PC-3 (cell line): ENCODE measurements around the gene PTPN3. TPM values are rescaled to one million over a fixed set of nuclear protein-coding genes. Genes with fewer than 3 reads are reported as not detected.
A peak's percentile ranks its signal among the peaks of the same experiment; 100 is the strongest.

Experiments
- ATAC-seq: fragments of 200-7000 bp; cut with Tn5 transposase; 2 replicates; pipeline ENCODE4 v1.9.1; 2020; ENCODE audit warnings: mild to moderate bottlenecking, moderate library complexity
- BruUV-seq: library from RNA; stranded (reverse); fragments of 400-500 nt; replicated peaks from 2 replicates; lab custom pipeline; 2021; lab: Mats Ljungman, UMichigan
- CTCF ChIA-PET: fragments of 300-600 bp; sonication (Branson Sonifier 250); formaldehyde crosslinking; loops from one replicate; lab custom pipeline; 2022; ENCODE audit warnings: antibody characterized with exemption; lab: Charles Lee
- POLR2A ChIA-PET: fragments of 300-600 bp; sonication (Branson Sonifier 250); formaldehyde crosslinking; loops from one replicate; lab custom pipeline; 2022; ENCODE audit warnings: antibody characterized with exemption; ENCODE audit not compliant: unreplicated experiment; lab: Charles Lee
- DNase-seq: peaks from one replicate; pipeline ENCODE4 v3.0.0-alpha.2; 2015
- H2AFZ ChIP-seq: fragments of 300-600 bp; sonication (generic); 2 replicates; pipeline ENCODE4 v1.6.0; 2016; ENCODE audit warnings: antibody characterized with exemption, low read length
- H3F3A ChIP-seq: fragments of 300-600 bp; sonication (generic); one replicate; pipeline ENCODE4 v1.6.0; 2017; ENCODE audit warnings: antibody characterized with exemption, low read length, control low read depth, mild to moderate bottlenecking; ENCODE audit not compliant: unreplicated experiment
- H3K27ac ChIP-seq: fragments of 300-600 bp; sonication (generic); 2 replicates; pipeline ENCODE4 v1.5.1; 2016; ENCODE audit warnings: mild to moderate bottlenecking, low read length
- H3K27me3 ChIP-seq: fragments of 300-600 bp; sonication (generic); 2 replicates; pipeline ENCODE4 v1.6.1; 2016; ENCODE audit warnings: low read length, mixed read lengths
- H3K36me3 ChIP-seq: fragments of 300-600 bp; sonication (generic); 2 replicates; pipeline ENCODE4 v1.6.1; 2016; ENCODE audit warnings: low read depth, mixed run types, low read length, mixed read lengths
- H3K4me1 ChIP-seq: fragments of 300-600 bp; sonication (generic); 2 replicates; pipeline ENCODE4 v1.5.1; 2016; ENCODE audit warnings: low read length; ENCODE audit not compliant: insufficient read depth
- H3K4me2 ChIP-seq: fragments of 300-600 bp; sonication (generic); 2 replicates; pipeline ENCODE4 v1.6.0; 2016; ENCODE audit warnings: low read length
- H3K4me3 ChIP-seq: fragments of 300-600 bp; sonication (generic); 2 replicates; pipeline ENCODE4 v1.5.1; 2016; ENCODE audit warnings: mild to moderate bottlenecking, low read length, mixed read lengths
- H3K79me2 ChIP-seq: fragments of 300-600 bp; sonication (generic); 2 replicates; pipeline ENCODE4 v1.6.1; 2017; ENCODE audit warnings: low read length, mixed read lengths
- H3K9ac ChIP-seq: fragments of 300-600 bp; sonication (generic); 2 replicates; pipeline ENCODE4 v1.6.0; 2016; ENCODE audit warnings: mild to moderate bottlenecking, low read length
- H3K9me2 ChIP-seq: fragments of 300-600 bp; sonication (generic); replicated peaks from 2 replicates; pipeline ENCODE4 v1.6.1; 2016; ENCODE audit warnings: mixed run types, low read length, mixed read lengths
- H3K9me3 ChIP-seq: fragments of 300-600 bp; sonication (generic); 2 replicates; pipeline ENCODE4 v1.6.1; 2016; ENCODE audit warnings: low read length, mixed read lengths
- H4K20me1 ChIP-seq: fragments of 300-600 bp; sonication (generic); 2 replicates; pipeline ENCODE4 v1.6.1; 2016; ENCODE audit warnings: low read length, mixed read lengths
- EZH2 ChIP-seq: fragments of 300-600 bp; sonication (generic); IDR thresholded peaks from one replicate; pipeline ENCODE4 v1.6.1; 2017; ENCODE audit warnings: antibody characterized with exemption, mild to moderate bottlenecking, low read length; ENCODE audit not compliant: unreplicated experiment
- EZH2phosphoT487 ChIP-seq: fragments of 300-600 bp; sonication (generic); IDR thresholded peaks from 2 replicates; pipeline ENCODE4 v1.6.1; 2018; ENCODE audit warnings: mild to moderate bottlenecking, antibody characterized with exemption, low read length, borderline replicate concordance
- intact Hi-C: fragments of 100-400 bp; cut with micrococcal nuclease; formaldehyde crosslinking; loops from 2 replicates; pipeline ENCODE4 v1.9.0; 2023
- total RNA-seq: library from RNA; depleted of rRNA; stranded (reverse); fragments of >200 nt; gene quantifications from 2 replicates; pipeline ENCODE4 v1.2.3, GENCODE V29; 2014
- TF ChIP-seq, protein P1 (sequence below): fragments of 300-600 bp; sonication (generic); conservative IDR thresholded peaks from 2 replicates; pipeline ENCODE4 v1.5.1; 2017; ENCODE audit warnings: antibody characterized with exemption, low read depth, mild to moderate bottlenecking, low read length

PTPN3 gene
- total RNA-seq, 1 experiment from 2014 or later, result 8.4 TPM

DNA sequence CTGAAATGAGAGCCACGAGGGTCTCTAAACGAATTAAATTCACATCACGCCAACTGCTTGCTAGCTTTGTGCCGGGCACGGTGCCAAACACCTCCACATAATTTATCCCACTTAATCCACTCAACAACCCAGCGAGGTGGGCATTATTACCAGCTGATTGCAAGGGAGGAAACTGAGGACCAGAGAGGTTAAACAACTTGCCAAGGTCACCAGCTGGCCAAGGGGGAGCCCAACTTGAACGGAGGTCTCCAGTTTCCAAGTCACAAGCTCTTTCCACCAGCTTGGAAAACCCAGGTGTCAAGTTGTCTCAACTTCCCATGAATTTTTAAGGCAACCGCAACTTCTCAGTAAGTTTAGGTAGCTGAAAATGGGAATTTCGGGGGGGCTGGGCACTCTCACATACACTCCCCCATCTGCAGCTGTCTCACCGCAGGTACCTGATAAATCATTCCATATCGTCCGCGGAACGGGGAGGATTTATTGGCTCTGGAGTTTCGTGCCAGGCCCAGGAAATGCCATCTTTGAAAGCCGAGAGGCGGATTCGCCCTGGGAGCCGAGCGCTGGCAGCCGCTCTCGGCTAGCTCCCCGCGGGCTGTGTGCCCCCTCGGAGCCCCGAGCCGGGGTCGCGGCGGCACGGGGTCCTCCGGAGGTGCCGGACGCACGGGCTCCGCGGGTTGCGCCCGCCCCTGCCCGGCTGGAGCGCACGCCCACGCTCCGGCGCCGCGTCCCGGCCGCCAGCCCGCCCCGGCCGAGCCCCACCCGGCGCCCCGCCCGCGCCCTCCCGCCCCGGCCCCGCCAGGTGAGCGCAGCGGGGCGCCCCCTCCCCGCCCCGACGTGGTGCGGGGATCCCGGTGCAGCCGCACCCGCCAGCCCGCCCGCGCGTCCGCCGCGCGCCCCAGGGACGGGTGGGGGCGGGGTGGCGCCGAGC is 617 bp downstream of the PTPN3 start:
- no peaks in the 10 kb centered on the region for H3K9me3 ChIP-seq
- H3K79me2 ChIP-seq, result peaks cover 50% of the 10 kb centered on the region
- H3K9me2 ChIP-seq, result no peaks in the 10 kb centered on the region
- ATAC-seq (peak; percentile 39), DNase-seq (peak; percentile 55)
- CTCF ChIA-PET, result no interaction called here
- no peaks in the 10 kb centered on the region for H3F3A ChIP-seq
- H3K4me1 ChIP-seq, result peaks cover 28% of the 10 kb centered on the region
- BruUV-seq, result no TSS peak
- POLR2A ChIA-PET, result no interaction called here
- no peaks in the 10 kb centered on the region for H3K36me3 ChIP-seq
- intact Hi-C loops, result no loop called here
- H3K27ac ChIP-seq, result no peak overlapping the region
- peak overlapping the region; percentile 61 for H3K9ac ChIP-seq
- peak overlapping the region; percentile 98 for H3K4me2 ChIP-seq
- peak overlapping the region; percentile 77 for H3K4me3 ChIP-seq
- peak overlapping the region; percentile 63; the same call in 1 of the 2 replicates for H2AFZ ChIP-seq
- no peaks in the 10 kb centered on the region for H3K27me3 ChIP-seq
- TF ChIP-seq EZH2phosphoT487, result no peak
- TF ChIP-seq, protein P1, sequence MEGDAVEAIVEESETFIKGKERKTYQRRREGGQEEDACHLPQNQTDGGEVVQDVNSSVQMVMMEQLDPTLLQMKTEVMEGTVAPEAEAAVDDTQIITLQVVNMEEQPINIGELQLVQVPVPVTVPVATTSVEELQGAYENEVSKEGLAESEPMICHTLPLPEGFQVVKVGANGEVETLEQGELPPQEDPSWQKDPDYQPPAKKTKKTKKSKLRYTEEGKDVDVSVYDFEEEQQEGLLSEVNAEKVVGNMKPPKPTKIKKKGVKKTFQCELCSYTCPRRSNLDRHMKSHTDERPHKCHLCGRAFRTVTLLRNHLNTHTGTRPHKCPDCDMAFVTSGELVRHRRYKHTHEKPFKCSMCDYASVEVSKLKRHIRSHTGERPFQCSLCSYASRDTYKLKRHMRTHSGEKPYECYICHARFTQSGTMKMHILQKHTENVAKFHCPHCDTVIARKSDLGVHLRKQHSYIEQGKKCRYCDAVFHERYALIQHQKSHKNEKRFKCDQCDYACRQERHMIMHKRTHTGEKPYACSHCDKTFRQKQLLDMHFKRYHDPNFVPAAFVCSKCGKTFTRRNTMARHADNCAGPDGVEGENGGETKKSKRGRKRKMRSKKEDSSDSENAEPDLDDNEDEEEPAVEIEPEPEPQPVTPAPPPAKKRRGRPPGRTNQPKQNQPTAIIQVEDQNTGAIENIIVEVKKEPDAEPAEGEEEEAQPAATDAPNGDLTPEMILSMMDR, result no peak
- TF ChIP-seq EZH2, result no peak
- no peaks in the 10 kb centered on the region for H4K20me1 ChIP-seq

DNA sequence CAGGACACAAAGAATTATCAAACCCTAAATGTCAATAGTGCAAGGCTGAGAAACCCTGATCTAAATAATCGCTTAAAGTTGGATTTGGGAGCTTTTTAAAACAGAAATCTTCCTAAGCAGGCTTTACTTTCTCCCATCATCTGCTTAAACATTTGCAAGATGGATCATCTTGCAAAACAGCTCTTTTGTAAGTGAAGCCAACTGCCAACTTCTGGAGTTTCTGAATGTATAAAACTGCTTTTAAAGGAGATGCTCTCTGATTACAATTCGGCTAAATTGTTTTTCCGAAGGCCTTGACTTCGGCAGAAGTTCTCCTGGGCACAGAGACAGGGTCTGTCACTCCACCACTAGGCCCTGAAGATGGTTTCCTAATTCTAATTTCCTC is 1.3 kb downstream of the PTPN3 start:
- Histone ChIP-seq H2AFZ (no peak overlapping the region), H3K36me3 (no peaks in the 10 kb centered on the region), H3K4me3 (peak overlapping the region; percentile 77), H3K27ac (no peak overlapping the region), H3K9ac (no peak overlapping the region), H3K27me3 (no peaks in the 10 kb centered on the region), H3F3A (no peaks in the 10 kb centered on the region), H3K4me2 (peak overlapping the region; percentile 98), H3K9me3 (no peaks in the 10 kb centered on the region), H4K20me1 (no peaks in the 10 kb centered on the region), H3K9me2 (no peaks in the 10 kb centered on the region), H3K4me1 (peaks cover 28% of the 10 kb centered on the region), H3K79me2 (peaks cover 57% of the 10 kb centered on the region)
- no peak for ATAC-seq
- BruUV-seq, result TSS peak; percentile 31
- intact Hi-C loops, result no loop called here
- POLR2A ChIA-PET, result no interaction called here
- no peak for DNase-seq
- no peak for TF ChIP-seq EZH2phosphoT487
- TF ChIP-seq, protein P1, result no peak
- no peak for TF ChIP-seq EZH2
- CTCF ChIA-PET, result no interaction called here

DNA sequence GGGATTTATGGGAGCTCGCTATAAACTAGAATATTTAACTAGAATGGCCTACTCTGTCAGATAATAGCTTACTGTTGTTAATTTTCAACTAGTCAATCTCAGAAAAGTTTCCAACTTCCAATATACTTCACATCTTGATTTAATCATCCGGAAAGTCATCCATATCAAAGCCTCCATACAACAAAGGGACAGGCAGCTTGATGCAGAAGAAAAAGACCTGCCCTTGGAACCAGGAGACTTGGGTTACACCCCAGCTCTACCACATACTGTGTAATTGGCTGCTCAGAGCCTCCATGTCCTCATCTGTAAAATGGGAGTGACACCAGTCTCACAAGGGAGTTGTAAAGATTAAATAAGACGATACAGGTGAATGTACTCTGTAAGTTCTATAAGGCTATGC is 1.9 kb downstream of the PTPN3 start:
- POLR2A ChIA-PET, result interaction anchor here (0.7 kb wide), 1 partner anchor 607 kb away, joined by 4 read pairs; no protein-coding TSS in a partner anchor
- peak overlapping the region; percentile 98 for H3K4me2 ChIP-seq

More for the DNA sequence above, 1.9 kb downstream of the PTPN3 start:
- no peaks in the 10 kb centered on the region for H3F3A ChIP-seq
- H3K4me1 ChIP-seq, result peaks cover 28% of the 10 kb centered on the region
- no peak overlapping the region for H3K27ac ChIP-seq
- no peaks in the 10 kb centered on the region for H3K36me3 ChIP-seq
- TF ChIP-seq, protein P1, result no peak
- TF ChIP-seq EZH2, result no peak
- no peak for TF ChIP-seq EZH2phosphoT487
- H2AFZ ChIP-seq, result no peak overlapping the region
- CTCF ChIA-PET, result no interaction called here
- no peaks in the 10 kb centered on the region for H4K20me1 ChIP-seq
- H3K9me2 ChIP-seq, result no peaks in the 10 kb centered on the region
- no peaks in the 10 kb centered on the region for H3K27me3 ChIP-seq
- no TSS peak for BruUV-seq
- intact Hi-C loops, result no loop called here
- H3K79me2 ChIP-seq, result peaks cover 63% of the 10 kb centered on the region
- peak overlapping the region; percentile 77 for H3K4me3 ChIP-seq
- no peaks in the 10 kb centered on the region for H3K9me3 ChIP-seq
- H3K9ac ChIP-seq, result no peak overlapping the region
- DNase-seq, result no peak
- no peak for ATAC-seq
